SKM-1 (cell line): ENCODE measurements around the gene EML6.
A peak's percentile ranks its signal among the peaks of the same experiment; 100 is the strongest.
"Not testable (repeated sequence)": the region's sequence is repeated elsewhere in the genome, so short reads cannot be mapped to it uniquely, and the experiment has no call there.

Source experiments
- DNase-seq: peaks from one replicate; lab custom pipeline; 2025; ENCODE audit not compliant: unreplicated experiment; lab: John Stamatoyannopoulos, UW

Gene EML6

GRCh38 chr2:54723131-54723995, at the start of gene EML6:
Gene EML6, plus strand, starts transcription at chr2:54723662. Its CDS starts 1,400 bp downstream, at chr2:54725062.
- peak; percentile 98 for DNase-seq

- DNase-seq = no peak
Observed at GRCh38 chr2:54675281-54675680, 48.2 kb upstream of the EML6 start.

- no peak for DNase-seq
Observed at GRCh38 chr2:54675738-54676137, 47.7 kb upstream of the EML6 start.

GRCh38 chr2:54676656-54677055, 46.8 kb upstream of the EML6 start:
- no peak for DNase-seq

- no peak for DNase-seq
Observed at GRCh38 chr2:54677476-54678265, 45.8 kb upstream of the EML6 start.

GRCh38 chr2:54678719-54679118, 44.7 kb upstream of the EML6 start:
- no peak for DNase-seq

GRCh38 chr2:54680397-54681041, 42.9 kb upstream of the EML6 start:
- no peak for DNase-seq

- no peak for DNase-seq
Observed at GRCh38 chr2:54681416-54681815, 42.0 kb upstream of the EML6 start.

GRCh38 chr2:54683596-54683995, 39.9 kb upstream of the EML6 start:
- DNase-seq = no peak

- DNase-seq = no peak
Observed at GRCh38 chr2:54685263-54685775, 38.1 kb upstream of the EML6 start.

- no peak for DNase-seq
Observed at GRCh38 chr2:54687595-54688152, 35.8 kb upstream of the EML6 start.

- DNase-seq = no peak
Observed at GRCh38 chr2:54691445-54692135, 31.9 kb upstream of the EML6 start.

GRCh38 chr2:54692556-54692955, 30.9 kb upstream of the EML6 start:
- DNase-seq = no peak

- DNase-seq = no peak
Observed at GRCh38 chr2:54695378-54695777, 28.1 kb upstream of the EML6 start.

GRCh38 chr2:54697934-54698333, 25.5 kb upstream of the EML6 start:
- no peak for DNase-seq

- DNase-seq = not testable (repeated sequence)
Observed at GRCh38 chr2:54698926-54699325, 24.5 kb upstream of the EML6 start.

- DNase-seq = no peak
Observed at GRCh38 chr2:54699665-54700064, 23.8 kb upstream of the EML6 start.

GRCh38 chr2:54701029-54701428, 22.4 kb upstream of the EML6 start:
- DNase-seq = no peak

- DNase-seq = no peak
Observed at GRCh38 chr2:54704238-54704637, 19.2 kb upstream of the EML6 start.
